DOHH2 (cell line): ENCODE measurements around the gene TRIB2.

Experiments used
- H3F3A ChIP-seq: fragments of 200-600 bp; sonication (generic), shearing (Covaris generic); 2 replicates; pipeline ENCODE4 v1.6.0; 2016; ENCODE audit warnings: antibody characterized with exemption, mild to moderate bottlenecking; ENCODE audit not compliant: control insufficient read depth, insufficient read depth
- H3K27ac ChIP-seq: fragments of 200-600 bp; sonication (generic); 2 replicates; pipeline ENCODE4 v1.5.1; 2014; ENCODE audit warnings: low read depth, mild to moderate bottlenecking, low read length, moderate library complexity
- H3K27me3 ChIP-seq: fragments of 200-600 bp; sonication (generic); 2 replicates; pipeline ENCODE4 v1.6.1; 2014; ENCODE audit warnings: mild to moderate bottlenecking, low read length, mixed read lengths; ENCODE audit not compliant: control insufficient read depth
- H3K36me3 ChIP-seq: fragments of 200-600 bp; sonication (generic); 2 replicates; pipeline ENCODE4 v1.6.1; 2014; ENCODE audit warnings: mild to moderate bottlenecking, low read length, moderate library complexity, mixed read lengths; ENCODE audit not compliant: control insufficient read depth
- H3K4me1 ChIP-seq: fragments of 200-600 bp; sonication (generic); 2 replicates; pipeline ENCODE4 v1.6.1; 2014; ENCODE audit warnings: mild to moderate bottlenecking, low read length, mixed read lengths; ENCODE audit not compliant: control insufficient read depth
- H3K4me2 ChIP-seq: fragments of 200-600 bp; sonication (generic); 2 replicates; pipeline ENCODE4 v1.6.0; 2014; ENCODE audit warnings: mild to moderate bottlenecking, low read length, moderate library complexity
- H3K4me3 ChIP-seq: fragments of 200-600 bp; sonication (generic); 2 replicates; pipeline ENCODE4 v1.5.1; 2014; ENCODE audit warnings: mild to moderate bottlenecking, low read length, mixed read lengths
- H3K79me2 ChIP-seq: fragments of 200-600 bp; sonication (generic); 2 replicates; pipeline ENCODE4 v1.6.1; 2014; ENCODE audit warnings: mild to moderate bottlenecking, low read length, mixed read lengths; ENCODE audit not compliant: control insufficient read depth
- H3K9me2 ChIP-seq: fragments of 200-600 bp; sonication (generic); replicated peaks from 2 replicates; pipeline ENCODE4 v1.6.1; 2014; ENCODE audit warnings: mild to moderate bottlenecking, low read length, mixed read lengths; ENCODE audit not compliant: control insufficient read depth
- H3K9me3 ChIP-seq: fragments of 200-600 bp; sonication (generic); 2 replicates; pipeline ENCODE4 v1.6.1; 2014; ENCODE audit warnings: antibody characterized with exemption, low read length, mixed read lengths; ENCODE audit not compliant: control insufficient read depth, insufficient read depth
- H4K20me1 ChIP-seq: fragments of 200-600 bp; sonication (generic); 2 replicates; pipeline ENCODE4 v1.6.0; 2014; ENCODE audit warnings: low read depth, mild to moderate bottlenecking, antibody characterized with exemption, low read length, moderate library complexity; ENCODE audit not compliant: control insufficient read depth, insufficient read depth
- EZH2phosphoT487 ChIP-seq: fragments of 200-600 bp; sonication (generic); IDR thresholded peaks from 2 replicates; pipeline ENCODE4 v1.6.1; 2017; ENCODE audit warnings: borderline replicate concordance, mild to moderate bottlenecking, antibody characterized with exemption, low read length, moderate library complexity, mixed read lengths
- TF ChIP-seq, protein P1 (sequence below): fragments of 200-600 bp; sonication (generic); IDR thresholded peaks from one replicate; pipeline ENCODE4 v1.5.1; 2014; ENCODE audit warnings: antibody characterized with exemption, mild to moderate bottlenecking, low read depth, low read length; ENCODE audit not compliant: poor library complexity, severe bottlenecking

Gene TRIB2

DNA sequence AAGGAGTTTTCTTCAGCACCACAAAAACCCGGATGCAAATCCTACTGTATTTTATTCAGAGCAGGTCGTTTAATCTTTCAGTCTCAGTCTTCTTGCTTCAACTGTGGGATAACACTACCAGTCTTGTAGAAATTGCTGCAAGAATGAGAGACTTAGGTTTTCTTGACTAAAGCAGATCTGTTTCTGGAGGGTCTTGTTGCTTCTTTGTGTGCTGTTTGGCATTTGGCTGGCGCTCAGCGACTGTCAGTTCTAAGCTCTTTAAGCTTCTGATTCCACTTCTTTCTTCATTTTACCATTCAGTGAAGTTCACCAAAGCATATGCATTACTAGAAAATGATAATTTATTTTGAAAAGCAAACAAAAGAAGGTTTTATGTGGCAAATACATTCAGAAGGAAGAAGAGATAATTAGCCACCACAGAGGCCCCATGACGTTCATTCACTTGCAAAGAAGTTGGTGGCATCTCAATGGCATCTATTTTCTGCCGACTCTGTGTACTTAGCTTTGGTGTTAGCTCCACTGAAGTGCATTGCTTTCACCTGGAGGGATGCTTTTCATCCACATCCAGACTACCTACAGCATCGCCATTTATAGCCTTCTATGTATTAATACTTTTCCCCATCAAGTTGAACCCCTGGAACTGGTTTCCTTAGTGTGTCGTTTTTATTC lies 53.7 kb downstream of the TRIB2 start:
- H3K79me2 ChIP-seq, result no peaks in the 10 kb centered on the region
- H3F3A ChIP-seq, result no peaks in the 10 kb centered on the region
- no peaks in the 10 kb centered on the region for H3K9me2 ChIP-seq
- H3K4me2 ChIP-seq, result no peak overlapping the region
- no peaks in the 10 kb centered on the region for H3K36me3 ChIP-seq
- H3K4me3 ChIP-seq, result no peak overlapping the region
- H3K27ac ChIP-seq, result no peak overlapping the region
- peaks cover 6% of the 10 kb centered on the region for H3K27me3 ChIP-seq
- no peaks in the 10 kb centered on the region for H4K20me1 ChIP-seq
- H3K4me1 ChIP-seq, result no peaks in the 10 kb centered on the region
- TF ChIP-seq, protein P1, sequence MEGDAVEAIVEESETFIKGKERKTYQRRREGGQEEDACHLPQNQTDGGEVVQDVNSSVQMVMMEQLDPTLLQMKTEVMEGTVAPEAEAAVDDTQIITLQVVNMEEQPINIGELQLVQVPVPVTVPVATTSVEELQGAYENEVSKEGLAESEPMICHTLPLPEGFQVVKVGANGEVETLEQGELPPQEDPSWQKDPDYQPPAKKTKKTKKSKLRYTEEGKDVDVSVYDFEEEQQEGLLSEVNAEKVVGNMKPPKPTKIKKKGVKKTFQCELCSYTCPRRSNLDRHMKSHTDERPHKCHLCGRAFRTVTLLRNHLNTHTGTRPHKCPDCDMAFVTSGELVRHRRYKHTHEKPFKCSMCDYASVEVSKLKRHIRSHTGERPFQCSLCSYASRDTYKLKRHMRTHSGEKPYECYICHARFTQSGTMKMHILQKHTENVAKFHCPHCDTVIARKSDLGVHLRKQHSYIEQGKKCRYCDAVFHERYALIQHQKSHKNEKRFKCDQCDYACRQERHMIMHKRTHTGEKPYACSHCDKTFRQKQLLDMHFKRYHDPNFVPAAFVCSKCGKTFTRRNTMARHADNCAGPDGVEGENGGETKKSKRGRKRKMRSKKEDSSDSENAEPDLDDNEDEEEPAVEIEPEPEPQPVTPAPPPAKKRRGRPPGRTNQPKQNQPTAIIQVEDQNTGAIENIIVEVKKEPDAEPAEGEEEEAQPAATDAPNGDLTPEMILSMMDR, result no peak
- TF ChIP-seq EZH2phosphoT487, result no peak
- H3K9me3 ChIP-seq, result no peaks in the 10 kb centered on the region

DNA sequence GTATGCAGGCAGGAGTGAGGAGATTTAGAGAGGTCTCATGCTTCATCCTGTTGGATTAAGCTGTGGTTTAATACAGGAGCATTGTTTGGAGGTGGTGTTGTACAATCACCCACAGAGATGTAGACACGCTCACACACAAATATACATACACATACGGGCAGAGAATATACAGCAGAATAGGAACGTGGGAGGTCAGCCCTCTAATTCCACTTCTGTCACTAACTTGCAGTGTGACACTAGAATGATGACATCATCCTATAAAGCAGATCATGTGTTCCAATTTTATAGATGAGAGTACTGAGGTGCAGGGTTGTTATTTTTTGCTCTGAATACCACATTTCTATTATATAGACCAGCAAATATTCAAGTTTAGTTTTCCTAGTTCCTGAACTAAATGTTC lies 54.4 kb downstream of the TRIB2 start:
- no peaks in the 10 kb centered on the region for H3F3A ChIP-seq
- H3K9me3 ChIP-seq, result no peaks in the 10 kb centered on the region
- H3K27ac ChIP-seq, result no peak overlapping the region
- H3K27me3 ChIP-seq, result peaks cover 6% of the 10 kb centered on the region
- H3K36me3 ChIP-seq, result no peaks in the 10 kb centered on the region
- H3K9me2 ChIP-seq, result no peaks in the 10 kb centered on the region
- no peaks in the 10 kb centered on the region for H3K4me1 ChIP-seq
- no peaks in the 10 kb centered on the region for H4K20me1 ChIP-seq
- TF ChIP-seq, protein P1, result no peak
- TF ChIP-seq EZH2phosphoT487, result no peak
- no peak overlapping the region for H3K4me3 ChIP-seq
- no peak overlapping the region for H3K4me2 ChIP-seq
- H3K79me2 ChIP-seq, result no peaks in the 10 kb centered on the region

DNA sequence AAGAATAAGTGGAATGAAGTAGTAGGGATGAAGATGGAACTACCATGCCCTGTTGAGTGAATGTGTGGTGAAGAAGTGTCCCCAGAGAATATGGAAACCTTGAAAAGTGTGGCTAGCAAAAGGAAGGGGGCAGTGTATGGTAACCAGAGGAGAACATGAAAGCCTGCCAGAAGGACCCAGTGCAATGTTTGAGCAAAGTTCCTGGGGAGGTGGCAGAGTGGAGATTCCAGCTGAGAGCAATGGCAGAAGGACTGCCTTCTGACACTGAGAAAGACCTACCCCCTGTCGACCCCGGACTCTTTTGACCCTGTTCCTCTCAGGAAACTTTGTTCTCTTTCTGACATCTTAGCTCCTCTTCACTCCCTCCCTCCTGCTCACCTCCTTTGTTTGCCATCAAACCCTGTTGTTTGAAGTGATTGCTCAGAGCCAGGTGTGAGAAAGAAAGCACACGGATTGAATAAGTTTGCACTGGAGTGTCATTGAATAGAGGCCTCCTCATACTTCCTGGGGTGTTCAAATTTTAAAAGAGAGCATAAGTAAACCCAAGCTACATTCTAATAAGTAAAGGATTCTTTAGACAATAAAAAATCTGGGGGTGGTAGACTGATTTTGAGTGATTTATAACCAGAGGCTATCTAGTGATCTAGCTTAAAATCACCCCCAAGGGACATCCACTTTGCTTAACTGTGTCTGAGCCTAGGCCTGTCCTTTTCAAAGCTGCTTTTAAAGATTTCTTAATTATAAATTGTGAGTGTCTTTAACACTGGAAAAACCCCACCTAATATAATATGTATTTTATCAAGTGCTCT lies 57.1 kb downstream of the TRIB2 start:
- H3K4me1 ChIP-seq, result no peaks in the 10 kb centered on the region
- H3K9me3 ChIP-seq, result no peaks in the 10 kb centered on the region
- H3K79me2 ChIP-seq, result no peaks in the 10 kb centered on the region
- H4K20me1 ChIP-seq, result no peaks in the 10 kb centered on the region
- no peaks in the 10 kb centered on the region for H3K27me3 ChIP-seq
- no peak overlapping the region for H3K4me3 ChIP-seq
- no peaks in the 10 kb centered on the region for H3K36me3 ChIP-seq
- H3K4me2 ChIP-seq, result no peak overlapping the region
- H3K27ac ChIP-seq, result no peak overlapping the region
- no peaks in the 10 kb centered on the region for H3K9me2 ChIP-seq
- no peak for TF ChIP-seq EZH2phosphoT487
- TF ChIP-seq, protein P1, result no peak
- H3F3A ChIP-seq, result no peaks in the 10 kb centered on the region
